H1 (cell line): ENCODE data around the gene BZW2. TPM values are rescaled to one million over a fixed set of nuclear protein-coding genes. Genes with fewer than 3 reads are reported as not detected.

Experiments
- JUND ChIP-seq: IDR thresholded peaks from 2 replicates; pipeline ENCODE4 v1.6.1; 2011; ENCODE audit warnings: mild to moderate bottlenecking, improper control_type of control experiment, low read length
- polyA plus RNA-seq, 7 experiments: library from polyadenylated mRNA; depleted of rRNA in 3 of 7; stranded (reverse) in 5 of 7; unstranded in 2 of 7; fragments of >200 nt in 5 of 7; fragments of 200-250 nt in 2 of 7; gene quantifications; 1 replicate in 5 of 7; 2 replicates in 1 of 7; 4 replicates in 1 of 7; pipeline versions ENCODE4 v1.2.1 to v1.2.3, GENCODE V29; 2011 to 2013; ENCODE audit warnings: missing spikeins in 2 of 7, mixed read lengths in 2 of 7
- total RNA-seq: library from RNA; stranded (reverse); fragmentation: NEBNext Ultra II Directional; extraction: Animal tissue kit (Norgen Biotek cat#: 25700); gene quantifications from 2 replicates; pipeline ENCODE4 v1.2.1, GENCODE V29; 2021
- TF ChIP-seq, protein P1 (sequence below), 3 experiments: IDR thresholded peaks; 1 replicate in 2 of 3; 2 replicates in 1 of 3; pipeline versions ENCODE4 v1.5.1 to v1.6.1; 2011; ENCODE audit warnings: low read length in 3 of 3, mild to moderate bottlenecking in 3 of 3, inconsistent platforms in 2 of 3, low read depth in 1 of 3, moderate library complexity in 1 of 3; ENCODE audit not compliant: insufficient read depth in 1 of 3; ENCODE audit errors: control extremely low read depth in 1 of 3

BZW2 gene
- total and polyA plus RNA-seq, 2 of the 8 experiments (the other 6 are each of a cell fraction or from before 2014, with no cell fraction given) = 32.3 to 103 TPM

DNA sequence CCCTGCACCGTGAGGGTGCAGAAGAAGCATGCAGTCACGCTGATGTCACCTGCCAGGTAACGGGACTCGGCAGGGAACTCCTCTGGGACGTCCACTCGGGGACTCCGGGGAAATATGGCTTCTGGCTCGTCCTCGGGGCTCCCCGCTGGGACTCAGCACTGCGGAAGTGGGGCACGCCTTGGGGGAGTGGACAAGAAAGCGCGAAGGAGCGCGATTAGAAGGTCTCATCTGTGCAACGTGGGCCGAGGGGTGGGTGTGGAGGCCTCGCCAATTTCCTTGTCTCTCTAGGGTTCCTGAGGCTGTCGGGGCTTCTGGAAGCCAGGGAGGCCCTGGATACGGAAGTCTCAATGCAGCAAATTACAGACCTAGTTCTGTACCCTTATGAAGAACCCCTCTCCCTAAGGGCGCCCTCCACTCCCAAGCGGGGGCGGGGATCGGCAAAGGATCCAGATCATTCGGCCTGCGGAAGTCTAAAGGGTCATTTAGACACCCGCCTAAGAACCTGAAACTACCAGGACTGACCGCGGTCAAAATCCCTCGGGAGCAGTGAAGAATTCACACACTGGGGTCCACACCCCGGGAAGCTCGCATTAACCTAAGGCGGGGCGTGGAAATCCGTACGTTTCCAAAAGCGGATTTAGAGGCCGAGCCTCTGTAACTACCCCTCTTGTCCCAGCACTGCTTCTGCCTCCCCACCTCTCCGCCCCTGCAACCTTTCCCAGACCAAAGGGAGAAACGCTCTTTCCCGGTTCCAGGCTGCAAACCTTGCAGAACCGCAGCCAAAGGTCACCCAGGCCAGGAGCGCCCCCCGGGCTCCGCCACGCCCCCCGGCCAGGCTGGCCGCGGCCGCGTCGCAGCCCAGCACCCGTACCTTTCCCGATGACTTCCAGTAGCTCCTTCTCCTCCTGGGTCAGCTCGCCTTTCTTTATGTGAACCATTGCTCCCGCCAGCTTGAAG lies 1.1 kb upstream of the BZW2 start (continued):
- TF ChIP-seq, protein P1, sequence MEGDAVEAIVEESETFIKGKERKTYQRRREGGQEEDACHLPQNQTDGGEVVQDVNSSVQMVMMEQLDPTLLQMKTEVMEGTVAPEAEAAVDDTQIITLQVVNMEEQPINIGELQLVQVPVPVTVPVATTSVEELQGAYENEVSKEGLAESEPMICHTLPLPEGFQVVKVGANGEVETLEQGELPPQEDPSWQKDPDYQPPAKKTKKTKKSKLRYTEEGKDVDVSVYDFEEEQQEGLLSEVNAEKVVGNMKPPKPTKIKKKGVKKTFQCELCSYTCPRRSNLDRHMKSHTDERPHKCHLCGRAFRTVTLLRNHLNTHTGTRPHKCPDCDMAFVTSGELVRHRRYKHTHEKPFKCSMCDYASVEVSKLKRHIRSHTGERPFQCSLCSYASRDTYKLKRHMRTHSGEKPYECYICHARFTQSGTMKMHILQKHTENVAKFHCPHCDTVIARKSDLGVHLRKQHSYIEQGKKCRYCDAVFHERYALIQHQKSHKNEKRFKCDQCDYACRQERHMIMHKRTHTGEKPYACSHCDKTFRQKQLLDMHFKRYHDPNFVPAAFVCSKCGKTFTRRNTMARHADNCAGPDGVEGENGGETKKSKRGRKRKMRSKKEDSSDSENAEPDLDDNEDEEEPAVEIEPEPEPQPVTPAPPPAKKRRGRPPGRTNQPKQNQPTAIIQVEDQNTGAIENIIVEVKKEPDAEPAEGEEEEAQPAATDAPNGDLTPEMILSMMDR (IDR thresholded peaks at IDR 0.05; ENCODE audit: control extremely low read depth in 1 of 3, insufficient read depth in 1 of 3, low read depth in 1 of 3, low read length in 3 of 3) = no peak
- TF ChIP-seq JUND = no peak
